ENCODE data around the gene PADI1.
A peak's percentile ranks its signal among the peaks of the same experiment; 100 is the strongest.

The PADI1 gene, protein sequence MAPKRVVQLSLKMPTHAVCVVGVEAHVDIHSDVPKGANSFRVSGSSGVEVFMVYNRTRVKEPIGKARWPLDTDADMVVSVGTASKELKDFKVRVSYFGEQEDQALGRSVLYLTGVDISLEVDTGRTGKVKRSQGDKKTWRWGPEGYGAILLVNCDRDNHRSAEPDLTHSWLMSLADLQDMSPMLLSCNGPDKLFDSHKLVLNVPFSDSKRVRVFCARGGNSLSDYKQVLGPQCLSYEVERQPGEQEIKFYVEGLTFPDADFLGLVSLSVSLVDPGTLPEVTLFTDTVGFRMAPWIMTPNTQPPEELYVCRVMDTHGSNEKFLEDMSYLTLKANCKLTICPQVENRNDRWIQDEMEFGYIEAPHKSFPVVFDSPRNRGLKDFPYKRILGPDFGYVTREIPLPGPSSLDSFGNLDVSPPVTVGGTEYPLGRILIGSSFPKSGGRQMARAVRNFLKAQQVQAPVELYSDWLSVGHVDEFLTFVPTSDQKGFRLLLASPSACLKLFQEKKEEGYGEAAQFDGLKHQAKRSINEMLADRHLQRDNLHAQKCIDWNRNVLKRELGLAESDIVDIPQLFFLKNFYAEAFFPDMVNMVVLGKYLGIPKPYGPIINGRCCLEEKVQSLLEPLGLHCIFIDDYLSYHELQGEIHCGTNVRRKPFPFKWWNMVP

DNA sequence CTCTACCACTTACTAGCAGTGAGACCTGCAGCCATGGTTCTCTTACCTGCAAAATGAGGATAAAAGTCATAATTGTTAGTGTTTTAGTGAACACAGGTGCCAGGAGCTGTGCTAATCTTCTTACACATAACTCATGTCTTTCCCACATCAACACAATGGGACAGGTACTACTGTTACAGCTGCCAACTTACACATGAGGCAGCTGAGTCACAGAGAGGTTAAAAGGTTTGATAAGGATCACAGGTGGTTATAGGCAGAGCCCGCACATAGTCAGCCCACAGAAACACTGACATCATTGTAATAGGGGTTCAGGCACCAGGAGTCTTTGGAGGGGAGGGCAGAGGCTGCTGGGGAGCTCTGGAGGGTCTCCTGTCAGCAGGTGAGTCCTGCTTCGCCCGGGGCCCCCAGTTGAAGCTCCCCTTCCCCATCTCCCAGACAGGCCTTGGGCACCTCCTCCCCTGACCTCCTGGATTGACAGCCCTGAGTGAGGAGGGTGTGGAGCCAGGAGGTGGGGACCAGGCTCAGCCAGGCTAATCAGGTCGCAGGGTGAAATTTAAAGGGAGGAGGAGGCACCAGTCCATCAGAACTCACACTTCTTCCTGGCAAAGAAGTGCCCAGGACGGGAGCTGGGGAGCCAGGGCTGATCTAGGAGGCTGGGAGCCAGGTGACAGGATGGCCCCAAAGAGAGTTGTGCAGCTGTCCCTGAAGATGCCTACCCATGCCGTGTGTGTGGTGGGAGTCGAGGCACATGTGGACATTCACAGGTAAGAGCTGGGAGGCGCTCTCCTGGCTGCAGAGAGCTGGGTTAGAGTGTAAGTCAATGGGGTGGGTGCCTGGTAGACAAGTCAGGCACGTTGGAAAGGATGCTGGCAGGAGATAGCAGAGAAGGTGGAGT, at the start of gene PADI1:
Gene PADI1, plus strand, starts transcription at position 583 of the 895 bp plus-strand sequence. Its CDS starts 90 bp downstream, at position 673.
- no peak for DNase-seq

DNA sequence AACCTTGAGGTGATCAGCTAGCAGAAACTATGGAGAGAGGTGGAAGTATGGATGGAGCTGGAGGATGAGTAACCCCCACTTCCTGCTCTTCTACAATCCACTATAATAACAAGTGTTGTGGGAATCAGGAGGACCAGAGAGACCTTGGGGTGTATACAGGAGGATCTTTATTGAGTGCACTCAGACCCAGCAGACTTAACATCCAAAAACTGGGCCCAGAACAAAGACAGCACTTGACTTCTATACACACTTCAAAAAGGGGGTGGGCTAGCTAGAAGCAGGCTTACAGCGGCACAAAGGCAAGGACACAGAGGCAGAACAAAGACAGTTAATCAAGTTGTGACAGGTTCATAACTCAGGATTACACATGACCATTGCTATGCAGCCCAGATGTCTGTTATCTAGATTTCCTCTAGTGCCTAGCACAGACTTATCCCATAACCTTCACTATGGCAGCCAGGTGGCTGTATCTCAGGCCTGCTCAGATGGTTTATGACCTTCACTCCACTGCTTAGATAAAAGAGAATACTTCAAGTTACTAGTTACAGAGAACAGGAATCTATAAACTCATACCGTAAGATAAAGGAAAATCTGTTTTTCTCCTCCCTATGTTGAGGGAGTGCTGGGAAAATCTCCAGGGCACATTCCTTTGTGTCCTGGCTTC, 49.5 kb upstream of the PADI1 start:
- DNase-seq: no peak

DNA sequence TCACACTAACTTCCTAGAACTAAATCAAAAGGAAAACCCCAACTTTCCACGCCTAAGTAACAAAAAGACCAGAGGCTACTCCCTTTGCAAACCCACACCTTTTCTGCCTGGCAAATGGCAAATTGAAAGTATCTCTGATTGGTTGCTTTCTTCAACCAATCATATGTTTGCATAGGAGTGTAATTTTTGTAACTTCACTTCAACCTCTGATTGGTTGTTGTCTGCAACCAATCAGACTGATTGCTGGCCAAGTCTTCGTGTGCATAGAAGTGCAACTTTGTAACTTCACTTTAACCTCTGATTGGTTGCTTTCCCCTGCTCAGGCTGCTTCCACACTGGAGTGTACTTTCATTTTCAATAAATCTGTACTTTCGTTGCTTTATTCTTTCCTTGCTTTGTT, 48.8 kb upstream of the PADI1 start:
- DNase-seq: no peak

DNA sequence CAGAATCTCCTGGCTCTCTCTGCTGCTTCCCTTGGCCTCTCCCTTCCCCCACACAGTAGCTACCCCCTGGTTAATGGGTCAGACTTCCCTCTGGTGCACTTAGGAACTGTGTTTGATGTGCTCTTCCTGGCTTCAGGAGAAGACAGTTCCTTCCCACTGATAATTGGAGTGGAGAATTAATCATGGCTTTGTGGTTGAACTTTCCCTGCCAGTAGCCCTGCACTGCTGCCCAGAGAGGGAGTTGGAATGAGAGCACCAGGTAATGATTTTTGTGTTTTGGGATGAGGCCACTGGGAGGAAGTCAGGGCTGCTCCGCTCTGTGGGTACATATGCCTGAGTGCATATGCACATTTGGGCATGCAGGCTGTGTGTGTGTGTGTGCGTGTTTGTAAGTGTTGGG, 46.0 kb upstream of the PADI1 start:
- DNase-seq: no peak

DNA sequence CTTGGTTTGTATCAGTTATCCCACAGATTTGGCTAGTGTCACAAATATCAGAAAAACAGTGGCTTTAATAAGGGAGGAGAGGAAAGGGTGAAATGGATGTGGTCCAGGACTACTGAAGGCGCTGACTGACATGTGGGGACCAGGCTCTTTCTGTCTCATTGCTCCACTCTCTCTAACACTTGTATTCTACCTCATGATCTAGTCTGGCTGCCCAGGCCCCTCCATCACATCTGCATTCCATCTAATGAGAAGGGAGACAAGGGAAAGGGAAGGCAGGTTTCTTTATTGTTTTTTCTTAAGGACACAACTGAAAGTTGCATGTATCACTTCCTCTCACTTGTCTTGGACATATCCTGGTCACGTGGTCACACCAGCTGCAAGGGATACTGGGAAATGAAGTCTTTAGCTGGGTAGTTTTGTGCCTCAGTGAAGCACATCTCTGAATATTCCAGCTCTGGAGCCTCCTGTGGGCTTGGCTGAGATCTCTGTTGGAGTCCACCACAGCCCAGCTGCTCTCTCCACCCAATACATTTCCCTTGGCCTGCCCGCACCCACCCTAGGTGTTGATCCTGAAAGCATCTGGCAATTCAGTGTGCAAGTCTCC, 43.7 kb upstream of the PADI1 start:
- DNase-seq: no peak

DNA sequence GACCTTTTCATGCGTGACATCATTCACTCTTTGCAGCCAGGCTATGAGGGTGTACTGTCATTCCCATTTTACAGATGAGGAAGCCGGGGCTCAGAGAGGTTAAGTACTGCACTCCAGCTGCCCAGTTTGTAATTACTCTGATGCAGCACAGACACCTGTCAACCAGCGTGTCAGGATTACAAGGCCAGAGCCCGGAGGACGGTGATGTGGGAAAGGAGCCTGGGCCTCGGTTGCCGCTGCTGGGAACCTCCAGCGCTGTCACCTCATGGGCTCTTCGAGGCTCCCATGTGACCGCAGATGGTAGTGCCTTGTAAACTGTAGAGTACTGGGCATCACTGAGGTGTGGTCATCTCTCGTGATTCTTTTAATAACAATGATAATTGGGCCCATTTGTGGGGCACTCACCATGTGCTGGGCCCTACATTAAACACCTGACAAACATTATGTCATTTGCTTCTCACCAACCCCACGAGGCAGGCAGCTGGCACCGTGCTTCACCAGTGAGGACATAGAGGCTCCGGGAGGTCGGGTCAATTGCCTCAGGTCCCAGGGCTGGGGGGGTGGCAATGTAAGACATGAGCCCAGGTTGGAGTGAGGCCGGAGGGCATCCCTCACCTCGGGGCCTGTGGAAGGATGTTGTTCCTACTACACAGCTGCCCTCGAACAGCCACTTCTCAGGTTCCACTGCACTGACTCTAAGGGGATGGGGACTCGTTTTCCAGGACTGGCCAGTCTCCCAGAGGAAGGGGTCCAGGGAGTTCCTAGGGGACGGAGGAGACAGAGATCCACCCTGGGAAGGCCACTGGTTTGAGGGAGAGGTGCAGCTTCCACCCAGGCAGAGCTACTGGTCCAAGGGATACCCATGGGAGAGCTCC, 42.8 kb upstream of the PADI1 start:
- DNase-seq: no peak

DNA sequence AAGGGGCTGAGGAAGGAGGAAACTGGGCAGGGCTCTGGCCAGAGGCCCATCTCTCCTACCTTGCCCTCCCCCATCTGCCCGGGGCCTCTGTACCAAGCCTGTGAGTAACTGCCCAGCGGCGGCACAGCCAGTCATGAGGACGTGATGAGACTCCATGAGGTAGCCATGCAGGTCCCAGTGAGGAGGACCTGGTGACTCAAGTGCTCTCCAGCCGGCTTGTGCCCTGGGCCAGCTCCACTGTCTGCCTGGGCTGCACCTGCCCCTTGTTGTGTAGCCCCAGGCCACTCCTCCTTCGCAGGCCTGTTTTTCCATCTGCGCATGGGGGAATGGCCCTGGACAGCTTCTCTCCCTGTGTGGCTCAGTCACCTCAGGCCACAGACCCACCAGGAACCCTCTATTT, 42.0 kb upstream of the PADI1 start:
- DNase-seq: no peak

DNA sequence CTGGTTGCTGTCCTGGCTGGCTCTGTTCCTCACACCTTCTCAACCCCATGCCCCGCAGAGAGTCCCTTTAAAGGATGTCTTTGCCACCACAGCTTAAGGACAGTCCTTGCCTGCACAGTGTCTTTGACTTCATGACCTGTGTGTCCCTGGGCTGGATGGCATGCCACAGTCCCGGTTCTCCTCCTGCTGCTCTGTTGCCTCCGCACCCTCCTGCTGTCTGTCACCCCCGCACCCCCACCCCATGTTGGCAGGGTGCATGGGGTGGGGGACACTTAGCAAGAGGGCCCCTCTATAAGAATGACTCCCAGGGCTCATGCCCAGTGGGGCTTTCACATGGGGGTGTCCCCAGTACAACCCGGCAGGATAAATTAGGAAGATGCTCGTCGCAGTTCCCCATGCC, 41.6 kb upstream of the PADI1 start:
- DNase-seq: no peak

DNA sequence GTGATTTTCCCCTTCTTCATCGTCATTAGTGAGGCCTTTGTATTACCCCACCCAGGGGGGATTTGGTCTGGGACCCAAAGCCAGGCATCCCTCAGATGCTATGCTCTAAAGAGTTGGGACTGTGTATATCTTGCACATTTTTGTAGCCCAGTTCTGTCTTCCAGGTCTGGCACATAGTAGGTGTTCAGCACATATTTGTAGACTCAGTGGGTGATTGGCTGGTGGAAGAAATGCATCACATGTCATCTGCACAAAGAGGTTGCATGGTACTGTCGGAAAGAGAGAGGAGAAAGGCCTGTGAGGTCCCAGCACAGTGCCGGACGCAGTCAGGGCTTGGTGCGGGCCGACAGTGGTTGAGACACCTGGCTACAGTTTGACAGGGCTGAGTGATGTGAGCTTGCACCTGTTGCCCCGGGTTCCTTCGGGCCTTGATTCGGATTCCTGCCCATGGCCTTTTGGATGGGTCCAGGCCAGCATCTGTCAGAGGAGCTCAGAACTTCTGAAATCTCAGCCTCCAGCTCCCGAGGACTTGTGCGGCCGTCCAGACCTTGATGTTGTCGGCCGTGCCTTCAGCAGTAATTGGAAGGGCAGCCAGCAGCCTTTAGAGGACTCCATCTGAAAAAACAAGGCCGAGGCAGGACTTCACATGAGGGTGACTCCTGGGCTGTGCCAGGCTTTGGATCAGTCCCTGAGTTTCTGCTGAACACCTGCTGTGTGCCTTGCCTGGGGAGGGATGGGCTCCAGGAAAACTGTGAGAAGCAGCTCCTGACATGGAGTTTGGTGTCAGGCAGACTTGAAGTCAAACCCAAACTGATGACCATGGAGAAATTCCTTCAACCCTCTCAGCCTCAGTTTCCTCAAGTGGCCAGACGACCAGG, 40.9 kb upstream of the PADI1 start:
- no peak for DNase-seq

DNA sequence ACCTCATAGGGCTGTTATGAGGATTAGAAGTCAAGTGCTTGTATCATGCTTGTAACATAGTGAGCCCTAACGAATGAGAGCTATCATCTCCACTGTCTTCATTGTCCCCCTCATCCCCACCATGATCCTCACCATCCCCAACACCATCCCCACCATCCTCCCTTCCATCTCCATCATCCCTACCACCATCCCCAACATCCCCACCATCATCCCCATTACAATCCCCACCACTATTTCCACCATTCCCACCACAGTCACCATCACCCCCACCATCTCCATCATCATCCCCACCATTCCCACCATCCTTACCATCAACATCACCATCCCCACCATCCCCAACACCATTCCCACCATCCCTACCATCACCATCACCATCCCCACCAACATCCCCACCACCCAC, 39.1 kb upstream of the PADI1 start:
- DNase-seq: no peak

DNA sequence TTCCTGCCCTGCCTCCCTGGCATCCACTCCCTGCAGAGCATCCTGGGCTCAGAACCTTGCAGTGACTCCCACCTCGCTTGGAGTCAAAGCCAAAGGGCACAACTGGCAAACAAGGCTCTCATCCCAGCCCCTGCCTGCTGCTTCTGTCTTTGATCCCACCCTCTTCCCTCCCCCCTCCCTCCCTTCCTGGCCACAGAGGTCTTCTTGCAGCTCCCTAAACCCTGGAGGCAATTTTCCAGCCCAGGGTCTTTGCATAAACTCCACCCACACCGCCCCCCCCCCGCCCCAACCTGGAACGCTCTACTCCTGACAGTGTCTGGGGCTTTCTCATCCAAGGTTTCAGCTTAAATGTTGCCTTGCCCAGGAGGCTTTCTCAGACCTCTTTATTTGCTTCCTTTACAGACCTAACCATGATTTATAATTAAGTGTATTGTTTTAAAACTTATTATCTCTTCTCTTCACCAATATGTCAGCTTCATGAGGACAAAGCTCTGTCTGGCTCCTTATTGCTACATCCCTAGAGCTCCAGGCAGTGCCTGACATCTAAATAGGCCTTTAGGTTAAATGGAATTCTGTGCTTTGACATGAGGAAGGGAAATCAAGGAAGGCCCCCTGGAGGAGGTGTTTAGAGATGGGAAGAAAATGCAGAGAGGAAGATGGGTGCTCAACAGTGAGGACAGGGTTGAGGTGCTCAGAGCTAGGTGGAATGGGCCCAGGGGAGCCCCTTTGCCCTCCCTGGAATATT, 37.7 kb upstream of the PADI1 start:
- DNase-seq: no peak

DNA sequence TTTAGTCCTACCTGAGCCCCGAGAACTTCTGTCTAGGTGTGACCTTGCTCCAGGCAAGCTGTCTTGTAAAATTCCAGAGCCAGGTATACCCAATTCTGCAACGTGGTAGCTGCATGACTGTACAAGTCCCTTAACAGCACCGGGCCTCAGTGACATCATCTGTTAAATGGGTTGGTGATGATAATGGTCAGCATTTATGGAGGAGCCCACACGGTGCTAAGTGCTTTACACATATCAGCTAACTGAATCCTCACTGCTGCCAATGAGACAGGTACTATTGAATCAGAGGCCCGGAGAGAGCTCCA, 37.2 kb upstream of the PADI1 start:
- DNase-seq: no peak

DNA sequence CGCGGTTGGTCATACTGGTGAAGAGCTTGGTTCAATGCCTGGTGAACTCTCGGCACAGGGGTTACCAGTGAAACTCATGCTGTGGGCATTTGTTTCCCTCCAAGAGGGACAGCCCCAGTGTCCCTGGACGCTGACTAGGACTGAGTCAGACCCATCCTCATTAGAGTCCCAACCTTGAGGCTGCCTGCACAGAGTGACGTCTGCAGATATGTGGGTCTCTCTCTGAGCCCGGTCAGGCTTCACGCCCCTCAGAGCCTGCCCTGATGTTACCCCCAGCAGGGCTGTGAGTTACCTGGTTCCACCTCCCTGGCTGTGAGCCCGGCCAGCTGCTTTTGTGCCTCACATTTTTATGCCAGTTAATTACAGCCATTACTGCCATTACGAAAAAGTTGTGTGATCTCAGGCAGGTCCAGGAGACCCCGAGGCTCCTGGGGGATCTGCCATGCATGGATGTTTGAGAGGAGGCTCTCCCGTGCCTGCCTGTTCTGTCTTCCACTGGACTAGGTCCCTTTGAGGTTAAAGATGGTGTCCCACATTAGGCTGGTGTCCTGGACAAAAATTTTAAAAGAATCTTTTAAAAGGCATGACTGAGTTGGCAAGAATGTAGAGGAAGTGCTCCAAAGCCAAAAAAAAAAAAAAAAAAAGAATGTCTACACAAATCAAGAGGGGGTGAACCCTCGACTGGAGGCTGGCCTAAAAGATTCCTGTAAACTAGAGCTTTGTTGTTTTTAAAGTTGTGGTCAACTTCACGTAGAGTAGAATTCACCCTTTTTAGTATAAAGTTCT, 36.6 kb upstream of the PADI1 start:
- no peak for DNase-seq

DNA sequence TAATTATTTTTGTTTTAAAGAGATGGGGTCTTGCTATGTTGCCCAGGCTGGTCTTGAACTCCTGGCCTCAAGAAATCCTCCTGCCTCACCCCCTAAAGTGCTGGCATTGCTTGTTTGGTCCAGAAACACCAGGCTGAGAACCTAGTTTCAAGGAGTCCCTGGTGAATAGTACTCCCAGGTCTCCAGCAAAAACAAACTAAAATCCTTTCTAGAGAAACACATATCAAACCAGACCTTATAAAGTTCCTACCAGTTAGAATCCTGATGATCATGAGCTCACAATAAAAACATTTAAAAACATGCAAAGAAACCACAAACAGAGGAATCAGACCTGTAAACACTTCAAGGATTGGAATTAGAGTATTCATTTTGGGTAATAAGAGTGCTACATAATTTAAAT, 34.4 kb upstream of the PADI1 start:
- DNase-seq: no peak

DNA sequence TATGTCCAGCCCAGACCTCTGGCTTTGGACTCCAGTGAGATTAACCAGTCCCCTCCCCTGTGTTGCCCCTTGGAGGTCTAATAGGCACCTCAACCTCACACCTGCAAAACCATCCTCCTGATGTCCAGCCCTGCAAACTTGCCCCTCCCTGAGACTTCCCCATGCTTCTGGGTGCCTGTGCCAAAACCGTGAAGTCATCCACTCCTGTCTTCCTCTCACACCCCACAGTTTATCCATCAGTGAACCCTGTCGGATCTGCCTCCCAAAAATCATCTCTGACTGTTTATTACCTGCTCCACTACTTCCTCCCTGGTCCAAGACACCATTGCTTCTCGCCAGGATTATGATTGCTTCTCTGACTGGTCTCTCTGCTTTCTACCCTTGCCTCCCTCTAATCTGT, 31.7 kb upstream of the PADI1 start:
- DNase-seq: no peak

DNA sequence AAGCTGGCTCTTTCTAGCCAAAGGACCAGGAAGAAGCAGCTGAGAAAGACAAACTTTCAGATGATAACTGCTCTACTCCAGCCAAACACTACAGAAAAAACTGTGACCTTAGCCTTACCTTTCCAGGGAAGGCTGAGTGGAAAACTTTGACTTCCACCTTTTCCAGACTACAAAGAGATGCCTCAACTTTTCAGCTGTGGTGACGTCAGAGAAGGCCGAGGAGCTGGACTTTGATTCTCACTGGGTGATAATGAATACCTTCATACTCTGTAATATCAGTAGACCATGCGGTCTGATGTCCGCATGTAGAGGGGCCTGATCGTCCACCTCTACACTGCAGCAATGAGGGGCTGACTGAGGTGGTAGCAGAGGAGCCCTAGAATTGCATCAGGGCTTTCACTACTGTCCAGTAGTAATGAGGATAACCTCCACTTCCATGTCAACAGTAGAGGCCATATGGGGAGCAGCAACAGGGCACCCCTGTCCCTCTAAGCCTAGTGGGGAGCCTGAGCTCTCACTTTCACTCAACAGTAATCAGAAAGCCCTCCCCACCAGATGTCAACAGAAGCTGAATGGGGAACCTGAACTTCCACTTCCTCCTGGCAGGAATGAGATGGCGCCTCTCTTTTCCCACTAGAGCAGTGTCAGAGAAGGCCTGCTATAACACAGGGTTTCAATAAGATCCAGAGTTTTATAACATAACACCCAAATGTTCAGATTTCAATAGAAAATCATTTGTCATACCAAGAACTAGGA, 28.4 kb upstream of the PADI1 start:
- no peak for DNase-seq

DNA sequence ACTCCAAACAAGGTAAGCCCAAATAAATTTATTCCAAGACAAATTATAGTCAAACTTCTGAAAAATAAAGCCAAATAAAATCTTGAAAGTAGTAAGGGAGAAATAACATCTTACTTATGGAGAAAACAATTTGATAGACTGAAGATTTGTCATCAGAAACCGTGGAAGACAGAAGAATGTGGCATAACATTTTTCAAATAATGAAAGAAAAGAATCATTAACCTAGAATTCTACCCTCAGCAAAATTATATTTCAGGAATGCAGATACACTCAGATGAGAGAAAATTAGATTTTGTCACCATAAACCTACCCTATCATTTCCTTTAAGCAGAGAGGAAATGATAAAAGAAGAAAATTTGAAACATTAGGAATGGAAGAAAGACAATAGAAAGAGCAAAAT, 27.3 kb upstream of the PADI1 start:
- DNase-seq: no peak

DNA sequence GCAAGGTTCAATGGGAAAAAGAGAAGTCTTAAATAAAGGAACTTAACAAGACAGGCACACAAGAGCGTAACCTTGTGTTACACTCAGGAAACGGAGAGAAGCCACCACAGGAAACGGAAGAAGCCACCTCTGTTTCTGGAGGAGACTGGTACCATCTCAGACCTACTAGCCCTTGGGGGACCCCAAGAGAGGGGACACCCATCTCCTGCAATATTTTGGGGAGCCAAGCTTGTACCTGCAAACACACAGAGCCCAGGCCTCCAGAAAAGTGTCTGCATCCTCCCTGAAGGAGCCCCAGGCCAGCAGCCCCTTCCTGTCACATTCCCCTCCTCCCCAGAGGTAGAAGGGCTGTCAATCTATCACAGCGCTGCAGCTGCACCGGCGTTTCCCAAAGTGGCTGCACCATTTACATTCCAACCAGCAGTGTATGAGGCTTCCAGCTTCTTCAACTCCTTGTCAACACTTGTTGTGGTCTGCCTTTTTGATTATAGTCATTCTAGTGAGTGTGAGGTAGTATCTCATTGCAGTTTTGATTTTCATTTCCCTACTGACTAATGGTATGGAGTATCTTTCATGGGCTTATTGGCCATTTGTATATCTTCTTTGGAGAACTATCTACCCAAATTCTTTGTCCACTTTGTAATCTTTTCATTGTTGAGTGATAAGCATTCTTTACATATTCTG, 23.0 kb upstream of the PADI1 start:
- peak; percentile 16 for DNase-seq
